ENCODE measurements around the gene NHS. TPM values are rescaled to one million over a fixed set of nuclear protein-coding genes. Genes with fewer than 3 reads are reported as not detected.

NHS gene
- total RNA-seq, 6 experiments from 2014 or later, result 2.8 to 6.1 (median 4.9) TPM

DNA sequence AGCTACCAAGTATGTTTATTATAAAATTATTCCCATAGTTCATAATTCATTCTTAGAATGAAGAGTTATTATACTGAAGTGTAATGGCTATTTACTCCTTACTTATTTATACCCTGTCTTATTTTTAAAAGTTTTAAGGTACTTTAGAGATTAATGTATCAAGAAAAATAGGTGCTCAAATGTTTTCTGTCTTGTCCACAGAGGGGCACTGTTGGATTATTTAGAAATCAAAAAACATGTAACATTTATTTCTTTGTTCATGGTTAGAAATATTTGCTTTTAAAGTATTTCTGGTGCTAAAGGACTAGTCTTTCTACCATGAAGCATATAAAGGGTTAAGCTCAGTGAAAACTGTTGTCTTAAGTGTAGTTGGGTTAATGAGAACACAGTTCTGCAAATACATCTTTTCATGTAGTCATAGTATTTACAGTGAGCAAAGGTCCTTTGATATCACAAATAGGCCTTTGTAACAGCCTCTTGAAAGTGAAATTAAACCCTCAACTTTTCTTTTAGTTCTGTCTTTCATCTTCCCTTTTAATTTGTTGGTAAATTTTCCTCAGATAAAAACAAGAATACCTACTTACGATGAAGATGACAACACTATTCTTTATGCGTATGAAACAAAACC is 370.0 kb downstream of the NHS start:
- Mint-ChIP-seq H3K36me3 (ENCODE audit: low read depth) (no peaks in the 10 kb centered on the region), H3K27me3 (ENCODE audit: insufficient read depth) (no peaks in the 10 kb centered on the region), H3K4me3 (no peak overlapping the region), H3K9me3 (no peaks in the 10 kb centered on the region), H3K4me1 (ENCODE audit: low read depth) (peaks cover 11% of the 10 kb centered on the region), H3K27ac (no peak overlapping the region)
- TF ChIP-seq, protein P1, sequence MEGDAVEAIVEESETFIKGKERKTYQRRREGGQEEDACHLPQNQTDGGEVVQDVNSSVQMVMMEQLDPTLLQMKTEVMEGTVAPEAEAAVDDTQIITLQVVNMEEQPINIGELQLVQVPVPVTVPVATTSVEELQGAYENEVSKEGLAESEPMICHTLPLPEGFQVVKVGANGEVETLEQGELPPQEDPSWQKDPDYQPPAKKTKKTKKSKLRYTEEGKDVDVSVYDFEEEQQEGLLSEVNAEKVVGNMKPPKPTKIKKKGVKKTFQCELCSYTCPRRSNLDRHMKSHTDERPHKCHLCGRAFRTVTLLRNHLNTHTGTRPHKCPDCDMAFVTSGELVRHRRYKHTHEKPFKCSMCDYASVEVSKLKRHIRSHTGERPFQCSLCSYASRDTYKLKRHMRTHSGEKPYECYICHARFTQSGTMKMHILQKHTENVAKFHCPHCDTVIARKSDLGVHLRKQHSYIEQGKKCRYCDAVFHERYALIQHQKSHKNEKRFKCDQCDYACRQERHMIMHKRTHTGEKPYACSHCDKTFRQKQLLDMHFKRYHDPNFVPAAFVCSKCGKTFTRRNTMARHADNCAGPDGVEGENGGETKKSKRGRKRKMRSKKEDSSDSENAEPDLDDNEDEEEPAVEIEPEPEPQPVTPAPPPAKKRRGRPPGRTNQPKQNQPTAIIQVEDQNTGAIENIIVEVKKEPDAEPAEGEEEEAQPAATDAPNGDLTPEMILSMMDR (IDR thresholded peaks at IDR 0.05), result peak; percentile 61
- DNase-seq, result no peak

DNA sequence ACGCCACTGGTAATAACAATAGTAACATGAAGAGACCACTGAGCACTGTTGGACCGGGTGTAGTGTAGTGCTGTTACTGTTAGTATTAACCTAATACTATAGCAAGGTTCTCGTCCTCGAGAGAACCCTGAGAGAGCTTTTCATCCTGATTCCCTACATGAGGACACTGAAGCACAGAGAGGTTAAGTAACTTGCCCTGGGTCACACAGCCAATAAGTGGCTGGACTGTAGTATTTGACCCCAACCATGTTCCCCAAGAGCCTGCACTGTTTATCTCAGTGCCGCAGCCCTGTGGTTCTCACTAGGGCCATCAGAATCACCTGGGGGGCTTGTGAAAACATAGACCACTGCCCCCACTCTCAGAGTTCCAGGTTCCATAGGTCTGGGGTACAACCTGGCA is 372.7 kb downstream of the NHS start:
- H3K9me3 Mint-ChIP-seq, result no peaks in the 10 kb centered on the region
- peaks cover 11% of the 10 kb centered on the region for H3K4me1 Mint-ChIP-seq (ENCODE audit: low read depth)
- H3K36me3 Mint-ChIP-seq (ENCODE audit: low read depth), result no peaks in the 10 kb centered on the region
- DNase-seq, result no peak
- H3K4me3 Mint-ChIP-seq, result no peak overlapping the region
- no peak overlapping the region for H3K27ac Mint-ChIP-seq
- no peaks in the 10 kb centered on the region for H3K27me3 Mint-ChIP-seq (ENCODE audit: insufficient read depth)
- TF ChIP-seq, protein P1 (IDR thresholded peaks at IDR 0.05), result no peak

DNA sequence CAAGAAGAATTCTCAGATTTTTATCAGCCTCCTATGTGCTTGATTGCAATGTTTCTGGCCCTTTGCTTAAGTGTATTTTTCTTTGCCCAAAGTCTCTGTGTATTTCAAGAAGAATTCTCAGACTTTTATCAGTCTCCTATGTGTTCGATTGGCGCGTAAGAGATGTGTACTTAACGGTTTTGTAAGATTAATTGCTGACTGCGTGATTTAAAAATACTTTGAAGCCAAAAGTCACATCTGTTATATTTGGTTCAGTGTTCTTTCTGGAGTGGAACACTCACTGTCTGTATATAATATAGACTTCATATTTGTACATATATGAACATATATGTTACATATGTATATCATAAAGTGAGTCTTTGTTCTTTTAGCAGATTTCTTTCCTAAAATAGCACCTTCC is 373.7 kb downstream of the NHS start:
- no peak for DNase-seq
- Mint-ChIP-seq H3K4me1 (ENCODE audit: low read depth) (peaks cover 4% of the 10 kb centered on the region), H3K9me3 (no peaks in the 10 kb centered on the region), H3K27me3 (ENCODE audit: insufficient read depth) (no peaks in the 10 kb centered on the region), H3K36me3 (ENCODE audit: low read depth) (no peaks in the 10 kb centered on the region), H3K27ac (no peak overlapping the region), H3K4me3 (no peak overlapping the region)
- TF ChIP-seq, protein P1 (IDR thresholded peaks at IDR 0.05), result no peak

DNA sequence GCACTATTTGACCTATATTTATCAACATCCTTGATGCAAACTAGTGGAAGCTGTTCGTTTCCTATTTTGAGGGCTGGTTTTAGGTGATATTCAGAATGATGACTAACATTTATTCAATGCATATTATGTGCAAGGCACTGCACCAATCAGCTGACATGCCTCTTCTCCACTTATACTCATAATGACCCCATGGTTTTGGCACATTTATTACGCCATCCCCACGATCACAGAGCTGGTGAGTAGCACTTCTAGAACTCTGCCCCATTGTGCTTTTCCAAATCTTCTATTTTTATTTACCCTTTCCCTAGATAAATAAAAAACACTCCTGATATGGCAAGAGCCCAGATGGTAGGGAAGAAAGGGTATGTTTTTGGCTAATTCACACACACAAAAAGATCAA is 375.4 kb downstream of the NHS start:
- no peak for DNase-seq
- H3K27me3 Mint-ChIP-seq (ENCODE audit: insufficient read depth), result no peaks in the 10 kb centered on the region

DNA sequence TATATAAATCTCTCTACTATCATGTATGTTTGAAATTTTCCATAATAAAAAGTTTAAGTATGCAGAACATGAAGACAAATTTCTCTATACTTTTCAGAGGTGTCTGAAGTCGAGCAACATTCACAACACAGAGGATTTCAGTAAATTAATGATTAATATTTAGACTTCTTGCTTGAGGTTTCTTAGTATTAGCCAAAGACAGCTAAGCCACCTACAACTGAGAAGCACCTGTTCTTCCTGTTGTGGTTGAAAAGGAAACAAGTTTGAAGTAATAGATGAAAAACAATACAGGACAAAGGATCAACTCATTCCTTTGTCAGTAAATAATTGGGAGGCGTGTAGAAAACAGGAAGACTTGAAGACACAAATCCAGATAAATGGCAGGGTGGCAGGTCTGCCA is 383.4 kb downstream of the NHS start:
- TF ChIP-seq, protein P1 (IDR thresholded peaks at IDR 0.05), result no peak
- Mint-ChIP-seq H3K9me3 (no peaks in the 10 kb centered on the region), H3K27ac (no peak overlapping the region)

More for the DNA sequence above, 375.4 kb downstream of the NHS start:
- Mint-ChIP-seq H3K27ac (no peak overlapping the region), H3K4me3 (no peak overlapping the region), H3K36me3 (ENCODE audit: low read depth) (no peaks in the 10 kb centered on the region), H3K9me3 (no peaks in the 10 kb centered on the region), H3K4me1 (ENCODE audit: low read depth) (no peaks in the 10 kb centered on the region)
- TF ChIP-seq, protein P1 (IDR thresholded peaks at IDR 0.05), result no peak

More for the DNA sequence above, 383.4 kb downstream of the NHS start:
- H3K36me3 Mint-ChIP-seq (ENCODE audit: low read depth), result no peaks in the 10 kb centered on the region
- H3K27me3 Mint-ChIP-seq (ENCODE audit: insufficient read depth), result peaks cover 7% of the 10 kb centered on the region
- no peak for DNase-seq
- H3K4me1 Mint-ChIP-seq (ENCODE audit: low read depth), result no peaks in the 10 kb centered on the region
- H3K4me3 Mint-ChIP-seq, result no peak overlapping the region

All from HFFc6 (cell line).